Glomerular visceral epithelial cell (primary cell): ENCODE results near the gene BEST4.
A peak's percentile ranks its signal among the peaks of the same experiment; 100 is the strongest.
"Not testable (repeated sequence)": the region's sequence is repeated elsewhere in the genome, so short reads cannot be mapped to it uniquely, and the experiment has no call there.

Experiments
- DNase-seq: peaks from one replicate; pipeline ENCODE4 v3.0.0-alpha.2; 2016; ENCODE audit errors: extremely low spot score

BEST4 gene

GRCh38 chr1:44802306-44803061, 14.5 kb upstream of the BEST4 start:
- DNase-seq: no peak

- no peak for DNase-seq
Observed at GRCh38 chr1:44801491-44802305, 13.7 kb upstream of the BEST4 start.

- DNase-seq: peak; percentile 99
Observed at GRCh38 chr1:44799770-44800584, 12.0 kb upstream of the BEST4 start, which contains the start of gene PLK3. Gene PLK3 (plus strand): TSS chr1:44800377. CDS start chr1:44800464, 87 bp downstream.

- no peak for DNase-seq
Observed at GRCh38 chr1:44798481-44799365, 10.8 kb upstream of the BEST4 start.

GRCh38 chr1:44797886-44798285, 9.9 kb upstream of the BEST4 start:
- not testable (repeated sequence) for DNase-seq

GRCh38 chr1:44792736-44793502, 4.9 kb upstream of the BEST4 start:
- no peak for DNase-seq

- DNase-seq: no peak
Observed at GRCh38 chr1:44790968-44791801, 3.2 kb upstream of the BEST4 start.

GRCh38 chr1:44787506-44787905, 464 bp downstream of the BEST4 start:
- DNase-seq: no peak

GRCh38 chr1:44786841-44787426, 1.0 kb downstream of the BEST4 start:
- DNase-seq: no peak

GRCh38 chr1:44786138-44786840, 1.7 kb downstream of the BEST4 start:
- peak; percentile 62 for DNase-seq

GRCh38 chr1:44785501-44786137, 2.4 kb downstream of the BEST4 start:
- DNase-seq: no peak

GRCh38 chr1:44785029-44785380, 3.0 kb downstream of the BEST4 start:
- DNase-seq: no peak

GRCh38 chr1:44784094-44785028, 3.6 kb downstream of the BEST4 start:
- no peak for DNase-seq

- no peak for DNase-seq
Observed at GRCh38 chr1:44783697-44784093, 4.3 kb downstream of the BEST4 start.

- DNase-seq: no peak
Observed at GRCh38 chr1:44780583-44781121, 7.3 kb downstream of the BEST4 start.

GRCh38 chr1:44778705-44779576, 9.0 kb downstream of the BEST4 start:
- no peak for DNase-seq
